Activated CD4-positive, alpha-beta T cell treated with anti-CD3 and anti-CD28 coated beads, Interleukin-2, amount 50 U/mL, for 48 hours (primary cell): ENCODE results near the gene SLC6A6.

Source experiments
- DNase-seq, 2 experiments: peaks; one replicate each; pipeline ENCODE4 v3.0.0-alpha.2; 2020

Gene SLC6A6

GRCh38 chr3:14439501-14440167 lies 37.2 kb downstream of the SLC6A6 start:
- no peak for DNase-seq

GRCh38 chr3:14440168-14440518 lies 37.7 kb downstream of the SLC6A6 start:
- DNase-seq, result no peak

GRCh38 chr3:14440531-14441239 lies 38.3 kb downstream of the SLC6A6 start:
- no peak for DNase-seq

- no peak for DNase-seq
Observed at GRCh38 chr3:14441240-14441919, 39.0 kb downstream of the SLC6A6 start.

GRCh38 chr3:14441920-14442300 lies 39.5 kb downstream of the SLC6A6 start:
- DNase-seq, result no peak

GRCh38 chr3:14444380-14444779 lies 42.0 kb downstream of the SLC6A6 start:
- no peak for DNase-seq

- no peak for DNase-seq
Observed at GRCh38 chr3:14445773-14446172, 43.4 kb downstream of the SLC6A6 start.

GRCh38 chr3:14446988-14447570 lies 44.7 kb downstream of the SLC6A6 start:
- DNase-seq, result no peak

GRCh38 chr3:14448063-14448462 lies 45.7 kb downstream of the SLC6A6 start:
- no peak for DNase-seq

- no peak for DNase-seq
Observed at GRCh38 chr3:14448756-14449727, 46.6 kb downstream of the SLC6A6 start.

- DNase-seq, result no peak
Observed at GRCh38 chr3:14450506-14450905, 48.1 kb downstream of the SLC6A6 start.

GRCh38 chr3:14450922-14451606 lies 48.7 kb downstream of the SLC6A6 start:
- DNase-seq, result no peak

- DNase-seq, result no peak
Observed at GRCh38 chr3:14451844-14452739, 49.7 kb downstream of the SLC6A6 start.

- no peak for DNase-seq
Observed at GRCh38 chr3:14452740-14453710, 50.6 kb downstream of the SLC6A6 start.

GRCh38 chr3:14453876-14454638 lies 51.7 kb downstream of the SLC6A6 start:
- DNase-seq, result no peak

- no peak for DNase-seq
Observed at GRCh38 chr3:14454639-14455310, 52.4 kb downstream of the SLC6A6 start.

- no peak for DNase-seq
Observed at GRCh38 chr3:14455571-14456317, 53.3 kb downstream of the SLC6A6 start.
